ENCODE measurements around the gene CRCP. TPM values are rescaled to one million over a fixed set of nuclear protein-coding genes. Genes with fewer than 3 reads are reported as not detected.

The CRCP gene
- total RNA-seq, 1 experiment from 2014 or later, result 48.2 TPM

DNA sequence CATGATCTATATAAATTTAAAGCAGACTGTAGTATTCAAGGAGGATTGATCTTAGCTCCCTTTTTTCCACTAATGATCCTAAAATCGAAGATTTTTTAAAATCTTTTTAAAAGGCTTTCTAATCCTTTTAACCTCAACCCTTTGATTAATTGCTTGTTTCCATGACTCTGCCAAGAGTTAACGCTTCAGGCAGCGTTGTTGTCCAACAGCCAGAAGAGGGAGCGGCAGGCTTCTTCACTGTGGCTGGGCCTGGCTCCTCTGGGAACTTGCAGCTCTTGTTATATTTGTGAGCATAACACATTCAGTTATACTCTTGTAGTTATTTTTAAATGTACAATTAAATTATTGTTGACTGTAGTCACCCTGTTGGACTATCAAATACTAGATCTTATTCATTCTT is 26.3 kb downstream of the CRCP start:
- peak; percentile 55 to 59 for DNase-seq
- H3K4me1 ChIP-seq, result peaks cover 28% of the 10 kb centered on the region
- peaks cover 40% of the 10 kb centered on the region for H3K4me1 Mint-ChIP-seq (ENCODE audit: low read depth, unreplicated experiment)
- peaks cover 4% of the 10 kb centered on the region for H3K36me3 ChIP-seq (ENCODE audit: control insufficient read depth, insufficient read depth, low read length)
- H3K9me3 Mint-ChIP-seq (ENCODE audit: unreplicated experiment), result no peaks in the 10 kb centered on the region
- TF ChIP-seq CTCF (IDR thresholded peaks at IDR 0.05; ENCODE audit: insufficient read depth in 1 of 2, low read depth in 1 of 2, low read length in 1 of 2, severe bottlenecking in 1 of 2, unreplicated experiment in 1 of 2), result peak in 1 of 2 experiments; percentile 80
- H3K27me3 Mint-ChIP-seq (ENCODE audit: insufficient read depth, unreplicated experiment), result no peaks in the 10 kb centered on the region
- ChIA-PET POLR2A (no interaction called here), CTCF (interaction anchor here (0.7 to 1.7 kb wide), 4 partner anchors 19 to 272 kb away, joined by 4 to 17 read pairs (median 8); no protein-coding TSS in a partner anchor)
- H3K27ac Mint-ChIP-seq (ENCODE audit: unreplicated experiment), result peak overlapping the region; percentile 43
- H3K4me3 Mint-ChIP-seq (ENCODE audit: unreplicated experiment), result no peak overlapping the region
- intact Hi-C loops (cut with micrococcal nuclease; ENCODE audit: unreplicated experiment), result loop anchor here (2.0 to 10.0 kb wide), 3 partner anchors 106 to 272 kb away; no protein-coding TSS in a partner anchor
- H3K9me3 ChIP-seq, result no peaks in the 10 kb centered on the region
- H3K27me3 ChIP-seq (replicated peaks; ENCODE audit: control insufficient read depth, insufficient read depth, low read length), result no peaks in the 10 kb centered on the region
- no peak overlapping the region for H3K4me3 ChIP-seq (ENCODE audit: low read depth, low read length)
- no TSS peak for BruUV-seq (replicated peaks)
- peaks cover 84% of the 10 kb centered on the region for H3K36me3 Mint-ChIP-seq (ENCODE audit: insufficient read depth, unreplicated experiment)

DNA sequence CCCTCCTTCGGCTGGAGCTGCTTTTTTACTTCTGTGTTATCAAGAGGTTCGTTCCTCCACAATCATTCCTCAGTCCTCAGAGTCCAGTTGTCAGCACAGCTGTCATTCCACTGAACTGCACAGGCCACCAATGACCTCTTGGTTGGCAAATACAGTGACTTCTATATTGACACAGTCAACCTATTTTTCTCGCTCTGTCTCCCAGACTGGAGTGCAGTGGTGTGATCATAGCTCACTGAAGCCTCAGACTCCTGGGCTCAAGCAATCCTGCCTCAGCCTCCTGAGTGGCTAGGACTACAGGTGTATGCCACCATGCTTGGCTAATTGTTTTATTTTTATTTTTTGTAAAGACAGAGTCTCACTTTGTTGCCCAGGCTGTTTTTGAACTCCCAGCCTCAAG is 27.7 kb downstream of the CRCP start:
- Histone ChIP-seq H3K27me3 (replicated peaks; ENCODE audit: control insufficient read depth, insufficient read depth, low read length) (no peaks in the 10 kb centered on the region), H3K36me3 (ENCODE audit: control insufficient read depth, insufficient read depth, low read length) (peaks cover 4% of the 10 kb centered on the region), H3K4me1 (peaks cover 25% of the 10 kb centered on the region), H3K4me3 (ENCODE audit: low read depth, low read length) (no peak overlapping the region), H3K9me3 (no peaks in the 10 kb centered on the region)
- H3K36me3 Mint-ChIP-seq (ENCODE audit: insufficient read depth, unreplicated experiment), result peaks cover 82% of the 10 kb centered on the region
- intact Hi-C loops (cut with micrococcal nuclease; ENCODE audit: unreplicated experiment), result loop anchor here (10.0 kb wide), 2 partner anchors 108 to 172 kb away; no protein-coding TSS in a partner anchor
- TF ChIP-seq CTCF (IDR thresholded peaks at IDR 0.05; ENCODE audit: insufficient read depth in 1 of 2, low read depth in 1 of 2, low read length in 1 of 2, severe bottlenecking in 1 of 2, unreplicated experiment in 1 of 2), result no peak
- H3K27me3 Mint-ChIP-seq (ENCODE audit: insufficient read depth, unreplicated experiment), result no peaks in the 10 kb centered on the region
- peaks cover 40% of the 10 kb centered on the region for H3K4me1 Mint-ChIP-seq (ENCODE audit: low read depth, unreplicated experiment)
- DNase-seq, result peak in 1 of 2 experiments; percentile 20
- peak overlapping the region; percentile 71 for H3K27ac Mint-ChIP-seq (ENCODE audit: unreplicated experiment)
- BruUV-seq (replicated peaks), result no TSS peak
- CTCF ChIA-PET, result interaction anchor here (0.5 to 1.7 kb wide), 2 partner anchors 50 to 271 kb away, joined by 5 to 17 read pairs; no protein-coding TSS in a partner anchor
- peak overlapping the region; percentile 18 for H3K4me3 Mint-ChIP-seq (ENCODE audit: unreplicated experiment)
- POLR2A ChIA-PET, result no interaction called here
- H3K9me3 Mint-ChIP-seq (ENCODE audit: unreplicated experiment), result no peaks in the 10 kb centered on the region

- intact Hi-C loops (cut with micrococcal nuclease; ENCODE audit: unreplicated experiment), result loop anchor here (10.0 kb wide), 2 partner anchors 108 to 172 kb away; no protein-coding TSS in a partner anchor
- H3K9me3 ChIP-seq, result no peaks in the 10 kb centered on the region
- no peaks in the 10 kb centered on the region for H3K27me3 ChIP-seq (replicated peaks; ENCODE audit: control insufficient read depth, insufficient read depth, low read length)
- Mint-ChIP-seq H3K4me1 (ENCODE audit: low read depth, unreplicated experiment) (peaks cover 35% of the 10 kb centered on the region), H3K27ac (ENCODE audit: unreplicated experiment) (peak overlapping the region; percentile 39), H3K27me3 (ENCODE audit: insufficient read depth, unreplicated experiment) (no peaks in the 10 kb centered on the region), H3K4me3 (ENCODE audit: unreplicated experiment) (peak overlapping the region; percentile 7), H3K9me3 (ENCODE audit: unreplicated experiment) (no peaks in the 10 kb centered on the region), H3K36me3 (ENCODE audit: insufficient read depth, unreplicated experiment) (peaks cover 87% of the 10 kb centered on the region)
- DNase-seq, result no peak
- no TSS peak for BruUV-seq (replicated peaks)
- peaks cover 18% of the 10 kb centered on the region for H3K4me1 ChIP-seq
- ChIA-PET CTCF (no interaction called here), POLR2A (no interaction called here)
- H3K4me3 ChIP-seq (ENCODE audit: low read depth, low read length), result no peak overlapping the region
- H3K36me3 ChIP-seq (ENCODE audit: control insufficient read depth, insufficient read depth, low read length), result peaks cover 4% of the 10 kb centered on the region
- no peak for TF ChIP-seq CTCF (IDR thresholded peaks at IDR 0.05; ENCODE audit: insufficient read depth in 1 of 2, low read depth in 1 of 2, low read length in 1 of 2, severe bottlenecking in 1 of 2, unreplicated experiment in 1 of 2)
Measured at GRCh38 chr7:66142996-66143395, 28.3 kb downstream of the CRCP start.
